ENCODE measurements around the gene HSDL1.

HSDL1 gene

GRCh38 chr16:84090211-84090610 lies 54.8 kb downstream of the HSDL1 start:
- no peak for DNase-seq (ENCODE audit: extremely low read depth, low read depth)
- TF ChIP-seq CTCF (IDR thresholded peaks at IDR 0.05; ENCODE audit: low read depth, low read length) = no peak

- TF ChIP-seq CTCF (IDR thresholded peaks at IDR 0.05; ENCODE audit: low read depth, low read length) = no peak
- DNase-seq (ENCODE audit: extremely low read depth, low read depth) = no peak
Observed at GRCh38 chr16:84088695-84089395, 56.1 kb downstream of the HSDL1 start.

- DNase-seq (ENCODE audit: extremely low read depth, low read depth) = no peak
- no peak for TF ChIP-seq CTCF (IDR thresholded peaks at IDR 0.05; ENCODE audit: low read depth, low read length)
Observed at GRCh38 chr16:84087466-84088151, 57.4 kb downstream of the HSDL1 start.

- TF ChIP-seq CTCF (IDR thresholded peaks at IDR 0.05; ENCODE audit: low read depth, low read length) = no peak
- no peak for DNase-seq (ENCODE audit: extremely low read depth, low read depth)
Observed at GRCh38 chr16:84087001-84087400, 58.0 kb downstream of the HSDL1 start.

GRCh38 chr16:84086341-84086740 lies 58.6 kb downstream of the HSDL1 start:
- DNase-seq (ENCODE audit: extremely low read depth, low read depth) = no peak
- no peak for TF ChIP-seq CTCF (IDR thresholded peaks at IDR 0.05; ENCODE audit: low read depth, low read length)

- no peak for DNase-seq (ENCODE audit: extremely low read depth, low read depth)
Observed at GRCh38 chr16:84085773-84086172, 59.2 kb downstream of the HSDL1 start.

More at GRCh38 chr16:84085773-84086172, 59.2 kb downstream of the HSDL1 start:
- no peak for TF ChIP-seq CTCF (IDR thresholded peaks at IDR 0.05; ENCODE audit: low read depth, low read length)

Measured in AG09319 (cell line).